IMR-90 (cell line): ENCODE measurements around the gene SLCO3A1. TPM values are rescaled to one million over a fixed set of nuclear protein-coding genes. Genes with fewer than 3 reads are reported as not detected.

Experiments used
- ATAC-seq: fragments of 200-7000 bp; cut with Tn5 transposase; 2 replicates; pipeline ENCODE4 v1.9.1; 2020; ENCODE audit warnings: low read depth, mild to moderate bottlenecking, moderate library complexity
- BruUV-seq: library from RNA; stranded (reverse); fragments of 400-500 nt; replicated peaks from 2 replicates; lab custom pipeline; 2021; lab: Mats Ljungman, UMichigan
- CTCF ChIA-PET: fragments of 300-600 bp; formaldehyde crosslinking; extraction: SDS; loops from one replicate; lab custom pipeline; 2021; ENCODE audit warnings: antibody characterized with exemption; lab: Yijun Ruan, JAX
- POLR2A ChIA-PET: fragments of 300-600 bp; sonication (Branson Sonifier 250); formaldehyde crosslinking; loops from one replicate; lab custom pipeline; 2022; ENCODE audit warnings: antibody characterized with exemption; ENCODE audit not compliant: unreplicated experiment; lab: Charles Lee
- DNase-seq: peaks from one replicate; pipeline ENCODE4 v3.0.0; 2013
- H2AFZ ChIP-seq: replicated peaks from 2 replicates; pipeline ENCODE3; 2013; ENCODE audit warnings: low read length, mild to moderate bottlenecking; ENCODE audit not compliant: poor library complexity
- H2AK5ac ChIP-seq: 2 replicates; pipeline ENCODE4 v1.6.1; 2013; ENCODE audit warnings: low read depth, low read length, inconsistent platforms
- H2AK9ac ChIP-seq: replicated peaks from 2 replicates; pipeline ENCODE3; 2013; ENCODE audit warnings: mild to moderate bottlenecking, low read depth, low read length, moderate library complexity; ENCODE audit not compliant: poor library complexity
- H2BK120ac ChIP-seq: 2 replicates; pipeline ENCODE4 v1.6.1; 2013; ENCODE audit warnings: low read depth, low read length, inconsistent platforms
- H2BK15ac ChIP-seq: 3 replicates; pipeline ENCODE4 v1.6.1; 2013; ENCODE audit warnings: low read depth, low read length, inconsistent platforms
- H2BK20ac ChIP-seq: 2 replicates; pipeline ENCODE4 v1.6.1; 2013; ENCODE audit warnings: low read depth, mild to moderate bottlenecking, inconsistent platforms, low read length, moderate library complexity
- H2BK5ac ChIP-seq: 2 replicates; pipeline ENCODE4 v1.6.1; 2013; ENCODE audit warnings: mild to moderate bottlenecking, low read depth, low read length, inconsistent platforms; ENCODE audit not compliant: poor library complexity, severe bottlenecking
- H3K14ac ChIP-seq: replicated peaks from 2 replicates; pipeline ENCODE4 v1.6.1; 2013; ENCODE audit warnings: low read depth, low read length, inconsistent platforms
- H3K18ac ChIP-seq: 2 replicates; pipeline ENCODE4 v1.6.1; 2013; ENCODE audit warnings: low read depth, low read length, control low read depth
- H3K23ac ChIP-seq: 2 replicates; pipeline ENCODE4 v1.6.1; 2013; ENCODE audit warnings: low read depth, low read length, inconsistent platforms
- H3K27ac ChIP-seq: 2 replicates; pipeline ENCODE4 v1.5.1; 2013; ENCODE audit warnings: mild to moderate bottlenecking, control low read depth, low read length; ENCODE audit not compliant: insufficient read depth
- H3K27me3 ChIP-seq: 2 replicates; pipeline ENCODE4 v1.6.1; 2013; ENCODE audit warnings: low read length; ENCODE audit not compliant: control insufficient read depth, insufficient read depth
- H3K36me3 ChIP-seq: 2 replicates; pipeline ENCODE4 v1.6.1; 2013; ENCODE audit warnings: low read length, mixed read lengths; ENCODE audit not compliant: control insufficient read depth, insufficient read depth
- H3K4ac ChIP-seq: 2 replicates; pipeline ENCODE4 v1.6.1; 2013; ENCODE audit warnings: low read depth, low read length, inconsistent platforms
- H3K4me1 ChIP-seq: 2 replicates; pipeline ENCODE4 v1.6.1; 2013; ENCODE audit warnings: low read length, mixed read lengths; ENCODE audit not compliant: control insufficient read depth, insufficient read depth
- H3K4me2 ChIP-seq: 2 replicates; pipeline ENCODE4 v1.6.1; 2013; ENCODE audit warnings: low read depth, mild to moderate bottlenecking, control low read depth, low read length, moderate library complexity
- H3K4me3 ChIP-seq: 2 replicates; pipeline ENCODE4 v1.5.1; 2013; ENCODE audit warnings: low read depth, mild to moderate bottlenecking, control low read depth, low read length, moderate library complexity; ENCODE audit not compliant: insufficient read depth
- H3K56ac ChIP-seq: 2 replicates; pipeline ENCODE4 v1.6.1; 2013; ENCODE audit warnings: low read length, inconsistent platforms; ENCODE audit not compliant: insufficient read depth; ENCODE audit errors: extremely low read depth
- H3K79me1 ChIP-seq, 2 experiments: 2 replicates each; pipeline ENCODE4 v1.6.1; 2013; ENCODE audit warnings: low read length in 2 of 2, inconsistent platforms in 1 of 2, low read depth in 1 of 2
- H3K9ac ChIP-seq: 2 replicates; pipeline ENCODE4 v1.6.1; 2013; ENCODE audit warnings: low read depth, low read length, control low read depth
- H3K9me1 ChIP-seq: 2 replicates; pipeline ENCODE4 v1.6.1; 2013; ENCODE audit warnings: low read length, inconsistent platforms; ENCODE audit not compliant: insufficient read depth
- H3K9me3 ChIP-seq: 2 replicates; pipeline ENCODE4 v1.6.1; 2013; ENCODE audit warnings: low read length; ENCODE audit not compliant: control insufficient read depth, insufficient read depth
- H4K20me1 ChIP-seq: 2 replicates; pipeline ENCODE4 v1.6.1; 2013; ENCODE audit warnings: low read length, inconsistent platforms; ENCODE audit not compliant: insufficient read depth
- H4K5ac ChIP-seq: 2 replicates; pipeline ENCODE4 v1.6.1; 2013; ENCODE audit warnings: mild to moderate bottlenecking, low read depth, low read length, control low read depth
- H4K8ac ChIP-seq, 2 experiments: 2 replicates each; pipeline ENCODE4 v1.6.1; 2013; ENCODE audit warnings: low read depth in 2 of 2, low read length in 2 of 2, control low read depth in 1 of 2, inconsistent platforms in 1 of 2
- H4K91ac ChIP-seq: 2 replicates; pipeline ENCODE4 v1.6.1; 2013; ENCODE audit warnings: low read depth, low read length, inconsistent platforms; ENCODE audit not compliant: insufficient read depth
- BHLHE40 ChIP-seq: fragments of 150-350 bp; IDR thresholded peaks from 2 replicates; pipeline ENCODE4 v1.6.1; 2016; ENCODE audit warnings: mild to moderate bottlenecking, low read depth, low read length
- CEBPB ChIP-seq: IDR thresholded peaks from 2 replicates; pipeline ENCODE4 v1.6.1; 2012; ENCODE audit warnings: low read depth, low read length, improper control_type of control experiment
- CHD1 ChIP-seq: IDR thresholded peaks from 2 replicates; pipeline ENCODE4 v1.6.1; 2012; ENCODE audit warnings: low read depth, low read length, improper control_type of control experiment
- CTCF ChIP-seq: conservative IDR thresholded peaks from 2 replicates; pipeline ENCODE4 v1.5.1; 2012; ENCODE audit warnings: mild to moderate bottlenecking, low read depth, low read length, improper control_type of control experiment
- ELK1 ChIP-seq: fragments of 150-350 bp; IDR thresholded peaks from 2 replicates; pipeline ENCODE4 v1.6.1; 2016; ENCODE audit warnings: low read depth, mild to moderate bottlenecking, low read length, moderate library complexity, borderline replicate concordance
- FOS ChIP-seq: fragments of 150-350 bp; IDR thresholded peaks from 2 replicates; pipeline ENCODE4 v1.6.1; 2016; ENCODE audit warnings: low read depth, low read length
- MAFK ChIP-seq: IDR thresholded peaks from 2 replicates; pipeline ENCODE4 v1.6.1; 2012; ENCODE audit warnings: low read depth, low read length, improper control_type of control experiment
- MAZ ChIP-seq: IDR thresholded peaks from 2 replicates; pipeline ENCODE4 v1.6.1; 2012; ENCODE audit warnings: low read depth, mild to moderate bottlenecking, low read length, improper control_type of control experiment, moderate library complexity, borderline replicate concordance
- MXI1 ChIP-seq: IDR thresholded peaks from 2 replicates; pipeline ENCODE4 v1.6.1; 2012; ENCODE audit warnings: low read depth, mild to moderate bottlenecking, low read length, moderate library complexity, borderline replicate concordance
- NFE2L2 ChIP-seq: fragments of 150-350 bp; IDR thresholded peaks from 2 replicates; pipeline ENCODE4 v1.6.1; 2016; ENCODE audit warnings: low read depth, mild to moderate bottlenecking, low read length
- POLR2A ChIP-seq: IDR thresholded peaks from 2 replicates; pipeline ENCODE4 v1.6.1; 2012; ENCODE audit warnings: mild to moderate bottlenecking, low read depth, low read length
- RAD21 ChIP-seq: IDR thresholded peaks from 2 replicates; pipeline ENCODE4 v1.6.1; 2012; ENCODE audit warnings: low read length, improper control_type of control experiment
- RCOR1 ChIP-seq: IDR thresholded peaks from 2 replicates; pipeline ENCODE4 v1.6.1; 2012; ENCODE audit warnings: mild to moderate bottlenecking, low read length, improper control_type of control experiment; ENCODE audit not compliant: insufficient replicate concordance
- RFX5 ChIP-seq: IDR thresholded peaks from 2 replicates; pipeline ENCODE4 v1.8.0; 2012; ENCODE audit warnings: low read depth, mild to moderate bottlenecking, low read length, moderate library complexity
- SMC3 ChIP-seq: fragments of 150-350 bp; IDR thresholded peaks from 2 replicates; pipeline ENCODE4 v1.6.1; 2016; ENCODE audit warnings: low read depth, mild to moderate bottlenecking, antibody characterized with exemption, low read length, moderate library complexity
- USF2 ChIP-seq: fragments of 150-350 bp; IDR thresholded peaks from 2 replicates; pipeline ENCODE4 v1.6.1; 2017; ENCODE audit warnings: mild to moderate bottlenecking, antibody characterized with exemption, low read length, low read depth
- WGBS, 2 experiments: methylation state at CpG; one replicate each; pipeline versions ENCODE4 v1.1.5 to v1.1.7; 2013; ENCODE audit warnings: missing lambda C conversion rate in 2 of 2; ENCODE audit not compliant: insufficient read length in 1 of 2; ENCODE audit errors: extremely low coverage in 2 of 2; 5-methylcytosine and 5-hydroxymethylcytosine counted together
- dilution Hi-C: fragments of 300-500 bp; cut with HindIII; formaldehyde crosslinking; loops from one replicate; pipeline ENCODE4 v1.14.3; 2018; ENCODE audit warnings: low sequenced_read_pairs; ENCODE audit not compliant: unreplicated experiment
- in situ Hi-C: fragments of 300-500 bp; cut with MboI; formaldehyde crosslinking; loops from 3 replicates; pipeline ENCODE4 v1.14.3; 2019; ENCODE audit warnings: low sequenced_read_pairs, inconsistent platforms, mixed read lengths
- intact Hi-C: fragments of 100-400 bp; cut with micrococcal nuclease; formaldehyde crosslinking; loops from 2 replicates; pipeline ENCODE4 v1.10.0; 2022
- polyA plus RNA-seq, 3 experiments: library from polyadenylated mRNA; depleted of rRNA; stranded (reverse); fragments of >200 nt; gene quantifications; 2 replicates each; pipeline ENCODE4 v1.2.3, GENCODE V29; 2012; ENCODE audit warnings: low replicate concordance in 1 of 3
- total RNA-seq: library from RNA; depleted of rRNA; stranded (reverse); fragments of >200 nt; gene quantifications from 2 replicates; pipeline ENCODE4 v1.2.3, GENCODE V29; 2012

SLCO3A1 gene
- total and polyA plus RNA-seq, 2 of the 4 experiments (the other 2 are of a cell fraction) = 4.7 to 8.1 TPM

GRCh38 chr15:92165001-92165346, 311.5 kb downstream of the SLCO3A1 start:
- Histone ChIP-seq H3K79me1 (no peaks in the 10 kb centered on the region), H4K91ac (no peak overlapping the region), H3K4me1 (peaks cover 2% of the 10 kb centered on the region; the same call in 1 of the 2 replicates), H3K4ac (no peak overlapping the region), H4K5ac (no peak overlapping the region), H4K20me1 (no peaks in the 10 kb centered on the region), H4K8ac (no peak overlapping the region), H3K9me3 (no peaks in the 10 kb centered on the region), H3K9me1 (no peaks in the 10 kb centered on the region), H2BK120ac (no peak overlapping the region), H2AFZ (no peak overlapping the region), H2AK5ac (no peak overlapping the region), H3K9ac (no peak overlapping the region), H3K23ac (no peak overlapping the region), H3K14ac (no peak overlapping the region), H2BK20ac (no peak overlapping the region), H3K4me3 (no peak overlapping the region), H3K56ac (no peak overlapping the region), H3K27me3 (no peaks in the 10 kb centered on the region), H2BK5ac (no peak overlapping the region), H3K36me3 (no peaks in the 10 kb centered on the region), H3K18ac (no peak overlapping the region), H2AK9ac (no peak overlapping the region), H3K4me2 (no peak overlapping the region), H3K27ac (no peak overlapping the region), H2BK15ac (no peak overlapping the region)
- WGBS, 2 experiments = 100% methylated on average over 2 of the region's 4 CpGs; no CpG with 5 or more reads in 1 of the 2 experiments
- ChIA-PET CTCF (no interaction called here), POLR2A (no interaction called here)
- ATAC-seq = no peak
- intact Hi-C loops = no loop called here
- BruUV-seq = no TSS peak
- dilution Hi-C loops = no loop called here
- no peak for TF ChIP-seq CEBPB
- no peak for TF ChIP-seq SMC3
- no peak for TF ChIP-seq RCOR1
- TF ChIP-seq CTCF = no peak
- TF ChIP-seq MAZ = no peak
- TF ChIP-seq CHD1 = no peak
- no peak for TF ChIP-seq USF2
- no peak for TF ChIP-seq NFE2L2
- no peak for TF ChIP-seq RAD21
- no peak for TF ChIP-seq POLR2A
- no peak for TF ChIP-seq RFX5
- no peak for TF ChIP-seq BHLHE40
- TF ChIP-seq FOS = no peak
- TF ChIP-seq MAFK = no peak
- no peak for TF ChIP-seq ELK1
- no peak for TF ChIP-seq MXI1
- in situ Hi-C loops = no loop called here
- no peak for DNase-seq
